HL-60 (cell line): ENCODE results near the gene API5.
A peak's percentile ranks its signal among the peaks of the same experiment; 100 is the strongest.

ENCODE experiments used
- DNase-seq, 2 experiments: peaks; one replicate each; pipeline ENCODE4 v3.0.0-alpha.2; 2010 to 2020; ENCODE audit warnings: low read depth in 1 of 2, low spot score in 1 of 2
- H3K27ac ChIP-seq: fragments of 250-450 bp; sonication (Bioruptor Pico); replicated peaks from 2 replicates; pipeline ENCODE4 v1.5.1; 2020; ENCODE audit warnings: mild to moderate bottlenecking, moderate library complexity
- H3K27me3 ChIP-seq: fragments of 250-450 bp; sonication (Bioruptor Pico); 2 replicates; pipeline ENCODE4 v1.5.1; 2021; ENCODE audit warnings: mild to moderate bottlenecking, moderate library complexity; ENCODE audit not compliant: insufficient read depth, poor library complexity, severe bottlenecking
- H3K4me3 ChIP-seq: replicated peaks from 2 replicates; pipeline ENCODE4 v1.5.1; 2011; ENCODE audit warnings: mild to moderate bottlenecking, control low read depth, low read length; ENCODE audit not compliant: insufficient read depth
- CTCF ChIP-seq: IDR thresholded peaks from one replicate; pipeline ENCODE4 v1.5.1; 2011; ENCODE audit warnings: low read length, control low read depth, inconsistent platforms; ENCODE audit not compliant: insufficient read depth
- GABPA ChIP-seq: IDR thresholded peaks from 2 replicates; pipeline ENCODE4 v1.6.1; 2012; ENCODE audit warnings: low read depth
- POLR2AphosphoS5 ChIP-seq: IDR thresholded peaks from 2 replicates; pipeline ENCODE4 v1.6.1; 2012; ENCODE audit warnings: low read depth
- REST ChIP-seq: IDR thresholded peaks from 2 replicates; pipeline ENCODE4 v1.6.1; 2012; ENCODE audit warnings: low read depth; ENCODE audit not compliant: insufficient replicate concordance
- SPI1 ChIP-seq: IDR thresholded peaks from 2 replicates; pipeline ENCODE4 v1.6.1; 2012; ENCODE audit warnings: low read depth, mild to moderate bottlenecking, borderline replicate concordance

Gene API5

DNA sequence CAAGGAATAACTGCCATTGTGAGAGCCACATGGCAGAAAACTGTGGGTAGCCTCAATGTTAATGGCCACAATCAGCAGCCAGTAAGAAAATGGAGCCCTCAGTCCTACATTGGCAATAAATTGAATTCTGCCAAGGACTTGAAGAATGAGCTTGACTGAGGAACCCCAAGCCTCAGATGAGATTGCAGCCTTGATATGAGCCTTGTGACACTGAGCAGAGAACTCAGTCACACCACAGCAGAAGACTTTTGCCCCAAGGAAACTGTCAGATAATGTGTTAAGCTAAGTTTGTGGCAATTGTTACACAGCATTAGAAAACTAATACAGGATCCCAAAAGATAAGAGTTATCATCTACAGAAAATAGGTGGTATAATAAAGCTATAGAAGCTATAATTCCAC, 44.5 kb downstream of the API5 start:
- no peak overlapping the region for H3K4me3 ChIP-seq
- no peak overlapping the region for H3K27ac ChIP-seq
- no peak for DNase-seq
- no peak for TF ChIP-seq SPI1
- TF ChIP-seq CTCF = no peak
- no peak for TF ChIP-seq REST
- TF ChIP-seq GABPA = no peak
- no peak for TF ChIP-seq POLR2AphosphoS5
- H3K27me3 ChIP-seq = no peaks in the 10 kb centered on the region

DNA sequence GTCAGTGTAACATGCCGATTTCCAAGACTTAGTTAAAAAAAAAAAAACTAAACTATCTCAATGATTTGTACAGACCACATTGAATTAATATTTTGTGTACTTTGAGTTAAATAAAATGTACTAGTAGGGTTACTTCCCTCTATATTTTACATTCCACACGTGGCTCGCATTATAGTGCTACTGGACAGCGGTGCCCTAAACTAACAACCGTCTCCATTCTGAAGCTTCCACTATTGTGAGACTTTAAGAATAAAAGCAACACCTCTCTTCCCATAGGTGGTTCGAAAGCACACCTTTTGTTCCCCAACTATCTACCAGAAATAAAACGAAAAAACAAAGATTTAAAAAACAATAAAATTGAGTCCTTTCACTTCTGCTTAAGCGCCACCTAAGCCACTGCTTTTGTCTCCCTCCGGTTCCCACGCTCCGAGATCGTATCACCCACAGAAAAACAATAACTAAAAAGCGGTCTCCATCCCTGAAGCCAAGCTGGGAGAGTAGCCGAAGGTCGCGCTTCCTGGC, 46.5 kb downstream of the API5 start:
- H3K27me3 ChIP-seq = no peaks in the 10 kb centered on the region
- H3K27ac ChIP-seq = peak overlapping the region; percentile 95
- H3K4me3 ChIP-seq = peak overlapping the region; percentile 89
- TF ChIP-seq CTCF = no peak
- no peak for TF ChIP-seq GABPA
- peak; percentile 83 for TF ChIP-seq REST
- TF ChIP-seq POLR2AphosphoS5 = no peak
- TF ChIP-seq SPI1 = peak; percentile 20; the same call in 1 of the 2 replicates
- DNase-seq = peak in 1 of 2 experiments; percentile 21

DNA sequence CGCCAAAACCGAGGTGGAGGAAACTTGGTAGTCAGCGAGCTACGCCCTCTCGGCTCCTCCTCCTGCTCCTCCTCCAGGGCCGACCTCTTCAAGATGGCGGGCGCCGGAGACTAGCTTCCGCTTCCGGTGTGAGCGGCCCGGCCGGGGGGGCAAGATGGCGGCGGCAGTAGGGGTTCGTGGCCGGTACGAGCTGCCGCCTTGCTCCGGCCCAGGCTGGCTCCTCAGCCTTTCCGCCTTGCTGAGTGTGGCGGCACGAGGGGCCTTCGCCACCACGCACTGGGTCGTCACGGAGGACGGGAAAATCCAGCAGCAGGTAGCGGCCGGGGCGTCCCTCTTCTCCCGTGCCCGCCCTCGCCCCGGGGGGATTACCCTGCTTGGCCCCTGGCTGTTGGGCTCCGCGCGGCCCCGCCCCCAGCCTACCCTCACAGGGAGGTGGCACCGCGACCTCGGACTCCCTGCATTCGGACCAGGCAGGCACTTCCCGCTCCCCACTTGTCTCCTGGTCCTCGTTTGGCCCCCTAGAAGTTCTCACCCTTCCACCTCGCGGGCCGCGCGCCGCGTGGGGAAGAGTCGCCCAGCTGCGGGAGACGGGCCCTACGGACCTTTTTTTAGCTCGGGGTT, 47.1 kb downstream of the API5 start, which contains the start of gene TTC17:
Gene TTC17, plus strand, starts transcription at position 120 of the 621 bp plus-strand sequence. Its CDS starts 35 bp downstream, at position 155.
- Histone ChIP-seq H3K27ac (peak within 1 kb of the TSS; percentile 95), H3K4me3 (peak within 1 kb of the TSS; percentile 89), H3K27me3 (no peaks in the 10 kb centered on the region)
- peak; percentile 80 to 95 for DNase-seq
- TF ChIP-seq REST (peak; percentile 51), CTCF (no peak), SPI1 (no peak), GABPA (peak; percentile 94), POLR2AphosphoS5 (peak; percentile 91)
